Activated CD4-positive, alpha-beta T cell treated with anti-CD3 and anti-CD28 coated beads, Interleukin-2, amount 50 U/mL, for 4 hours (primary cell): ENCODE data around the gene DPM3.
"Not testable (repeated sequence)": the region's sequence is repeated elsewhere in the genome, so short reads cannot be mapped to it uniquely, and the experiment has no call there.

ENCODE experiments used
- DNase-seq, 2 experiments: peaks; one replicate each; pipeline ENCODE4 v3.0.0-alpha.2; 2020

The DPM3 gene

DNA sequence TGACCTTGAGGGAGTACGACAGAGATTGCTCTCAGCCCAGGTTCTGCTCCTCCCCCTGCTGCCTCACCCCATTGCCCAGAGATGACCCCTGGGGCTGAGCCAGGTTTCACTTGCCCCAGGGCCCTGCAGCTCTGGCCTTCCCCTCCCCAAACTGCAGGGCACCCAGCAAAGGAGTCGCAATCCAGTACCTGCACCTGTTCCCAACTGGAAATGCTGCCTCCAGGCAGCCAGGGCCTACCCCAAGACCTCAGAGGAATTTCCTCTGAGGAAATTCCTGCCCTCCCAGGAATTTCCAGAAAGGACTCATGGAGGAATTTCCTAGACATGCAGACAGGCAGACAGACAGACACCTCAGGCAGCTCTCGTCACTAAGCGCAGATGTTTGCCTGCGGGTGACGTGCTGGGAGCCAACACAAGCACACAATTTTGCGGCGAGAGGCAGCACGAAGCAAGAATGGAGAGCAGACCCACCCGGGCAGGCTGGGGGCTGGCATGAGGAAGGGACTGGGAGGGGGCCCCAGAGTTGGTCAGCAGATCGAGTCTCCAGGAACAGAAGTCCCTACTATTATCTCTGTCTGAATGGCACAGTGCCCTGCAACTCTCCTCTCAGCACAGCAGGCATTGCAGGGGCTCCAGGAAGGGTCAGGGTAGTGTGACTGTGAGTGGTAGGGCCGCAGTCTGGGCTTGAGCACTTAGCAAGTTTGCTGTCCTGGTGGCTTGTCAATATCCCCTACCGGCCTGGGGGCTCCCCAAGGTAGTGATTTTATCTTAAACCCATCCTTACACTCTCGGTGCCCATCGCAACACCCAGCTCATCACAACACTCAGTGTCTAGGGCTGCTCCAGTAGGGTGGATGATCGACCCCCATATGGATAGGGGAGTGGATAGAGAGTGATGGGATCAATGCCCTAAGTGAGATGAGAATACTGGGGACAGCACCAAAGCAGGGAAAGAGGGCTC lies 15.5 kb downstream of the DPM3 start:
- DNase-seq: no peak

GRCh38 chr1:155123801-155124200 lies 16.5 kb downstream of the DPM3 start:
- no peak for DNase-seq

DNA sequence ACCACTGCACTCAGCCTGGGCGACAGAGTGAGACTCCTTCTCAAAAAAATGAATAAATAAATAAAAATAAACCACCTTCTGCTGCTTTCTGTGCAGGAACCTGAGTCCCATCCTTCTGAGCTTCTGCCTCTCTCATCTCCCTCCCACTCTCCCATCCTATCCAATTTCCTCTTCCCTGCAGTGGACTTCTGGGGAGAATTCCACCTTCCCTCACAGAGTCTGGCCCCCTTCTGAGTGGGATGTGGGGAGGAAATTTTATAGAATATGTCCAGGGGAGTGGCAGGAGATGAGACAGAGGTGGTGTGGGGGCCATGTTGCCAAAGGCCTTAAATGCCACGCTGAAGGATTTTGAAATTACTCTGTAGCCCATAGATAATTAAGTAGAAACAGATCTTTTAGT lies 18.0 kb downstream of the DPM3 start:
- no peak for DNase-seq

DNA sequence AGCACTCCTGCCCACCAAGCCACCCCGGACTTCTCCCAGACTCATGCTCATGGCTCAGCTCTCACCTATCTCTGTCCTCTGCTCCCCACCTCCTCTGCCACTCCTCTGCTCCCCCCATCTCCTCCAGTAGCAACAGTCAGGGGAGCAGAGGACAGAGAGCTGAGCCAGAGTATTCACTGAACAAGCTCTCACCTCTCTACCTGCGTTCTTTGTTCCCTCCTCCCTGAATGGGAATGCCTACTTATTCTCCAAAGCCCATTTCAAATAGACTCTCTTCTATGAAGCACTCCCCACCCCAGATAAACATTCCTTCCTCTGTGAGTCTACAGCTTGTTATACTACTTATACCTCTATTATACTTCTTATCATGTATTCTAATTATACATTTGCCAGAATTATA lies 19.1 kb downstream of the DPM3 start:
- DNase-seq: no peak

DNA sequence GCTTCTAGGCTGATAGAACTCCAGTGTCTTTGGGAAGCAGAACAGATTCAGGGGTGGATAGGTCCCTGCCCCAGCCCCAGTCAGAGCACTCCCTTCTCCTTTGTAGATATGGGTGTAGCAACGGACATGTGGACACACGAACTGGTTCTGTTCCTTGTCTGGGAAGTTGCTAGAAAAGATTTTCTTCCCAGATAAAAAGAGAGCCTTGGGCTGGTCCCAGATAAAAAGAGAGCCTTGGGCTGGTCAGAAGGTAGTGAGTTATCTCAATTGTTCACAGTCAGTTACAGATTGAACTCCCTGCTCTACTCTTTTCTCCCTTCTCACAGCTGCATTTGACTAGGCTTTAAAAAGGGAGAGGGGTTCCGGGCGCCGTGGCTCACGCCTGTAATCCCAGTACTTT lies 20.1 kb downstream of the DPM3 start:
- no peak for DNase-seq

DNA sequence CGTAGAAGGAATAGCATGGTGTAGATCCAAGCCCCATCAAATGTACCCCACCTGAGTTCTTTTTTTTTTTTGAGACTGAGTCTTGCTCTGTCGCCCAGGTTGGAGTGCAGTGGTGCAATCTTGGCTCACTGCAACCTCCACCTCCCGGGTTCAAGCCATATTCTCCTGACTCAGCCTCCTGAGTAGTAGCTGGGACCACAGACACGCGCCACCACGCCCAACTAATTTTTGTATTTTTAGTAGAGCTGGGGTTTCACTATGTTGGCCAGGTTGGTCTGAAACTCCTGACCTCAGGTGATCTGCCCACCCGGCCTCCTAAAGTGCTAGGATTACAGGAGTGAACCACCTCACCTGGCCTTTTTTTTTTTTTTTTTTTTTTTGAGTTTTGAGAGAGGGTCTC lies 22.2 kb downstream of the DPM3 start:
- DNase-seq: not testable (repeated sequence)

DNA sequence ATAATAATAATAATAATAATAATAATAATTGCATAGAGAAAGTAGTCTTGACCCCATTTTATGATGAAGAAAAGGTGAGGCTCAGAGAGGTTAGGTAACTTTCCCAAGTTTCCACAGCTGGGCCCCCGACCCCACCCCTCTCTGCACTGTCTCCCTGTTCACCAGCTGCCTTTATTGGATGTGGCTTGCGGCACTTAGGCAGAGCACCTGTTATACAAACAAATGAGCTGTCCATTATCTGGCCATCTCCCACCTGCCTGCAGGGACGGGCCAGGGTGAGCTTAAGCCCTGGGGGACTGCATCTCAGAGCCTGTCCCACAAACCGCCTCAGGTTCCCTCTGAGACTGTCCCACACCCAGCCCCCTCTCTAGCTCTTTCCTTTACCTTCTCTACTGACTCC lies 22.7 kb downstream of the DPM3 start:
- DNase-seq: no peak

DNA sequence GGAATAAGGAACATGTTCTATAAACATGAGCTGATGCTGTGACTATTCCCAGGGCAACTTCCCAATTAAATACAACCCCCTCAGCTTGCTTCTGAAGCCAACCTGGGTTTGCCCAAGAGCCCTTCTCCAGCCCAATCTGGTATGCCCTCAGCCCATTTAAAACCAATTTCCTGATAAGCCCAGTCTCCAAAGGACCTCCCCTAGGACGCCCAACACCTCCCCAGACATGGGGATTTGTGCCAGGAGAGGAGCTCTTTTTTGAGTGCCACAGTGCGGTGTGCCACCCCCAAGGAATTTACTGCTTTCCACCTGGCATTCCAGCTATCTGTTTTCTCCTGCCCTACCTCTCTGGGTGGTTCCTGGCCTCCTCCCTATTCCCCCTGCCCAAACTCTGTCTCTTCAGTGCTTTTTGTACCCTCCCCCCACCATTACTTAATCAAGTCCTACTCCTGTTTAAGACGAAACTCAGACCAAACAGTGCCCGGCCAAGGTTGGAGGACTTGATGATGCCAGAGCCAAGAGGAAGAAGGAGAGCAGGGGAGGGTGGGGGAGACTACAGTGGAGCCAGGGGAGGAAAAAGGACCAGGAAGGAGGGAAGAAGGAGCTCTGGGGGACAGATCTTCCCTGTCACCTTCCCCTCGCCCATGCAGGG lies 24.1 kb downstream of the DPM3 start:
- no peak for DNase-seq

DNA sequence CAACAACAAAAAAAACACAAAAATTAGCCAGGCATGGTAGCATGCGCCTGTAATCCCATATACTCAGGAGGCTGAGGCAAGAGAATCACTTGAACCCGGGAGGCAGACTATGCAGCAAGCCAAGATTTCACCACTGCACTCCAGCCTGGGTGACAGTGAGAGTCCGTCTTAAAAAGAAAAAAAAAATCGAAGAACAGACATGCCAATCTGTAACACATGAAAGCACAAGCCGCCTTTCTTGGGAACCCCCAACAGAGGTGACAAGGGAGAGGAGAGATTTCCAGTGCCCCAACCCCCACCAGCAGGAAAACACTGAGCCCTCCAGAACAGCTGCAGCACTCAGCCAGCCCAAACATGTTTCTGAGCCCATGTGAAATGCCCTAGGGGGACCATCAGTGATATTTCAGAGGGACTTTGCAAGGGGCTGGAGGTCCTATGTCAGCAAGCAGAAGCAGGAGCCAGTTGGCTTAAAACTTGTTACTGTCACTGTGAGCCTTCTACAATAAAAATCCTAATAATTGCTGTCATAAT lies 26.8 kb downstream of the DPM3 start:
- no peak for DNase-seq

GRCh38 chr1:155110826-155111225 lies 29.5 kb downstream of the DPM3 start:
- no peak for DNase-seq

DNA sequence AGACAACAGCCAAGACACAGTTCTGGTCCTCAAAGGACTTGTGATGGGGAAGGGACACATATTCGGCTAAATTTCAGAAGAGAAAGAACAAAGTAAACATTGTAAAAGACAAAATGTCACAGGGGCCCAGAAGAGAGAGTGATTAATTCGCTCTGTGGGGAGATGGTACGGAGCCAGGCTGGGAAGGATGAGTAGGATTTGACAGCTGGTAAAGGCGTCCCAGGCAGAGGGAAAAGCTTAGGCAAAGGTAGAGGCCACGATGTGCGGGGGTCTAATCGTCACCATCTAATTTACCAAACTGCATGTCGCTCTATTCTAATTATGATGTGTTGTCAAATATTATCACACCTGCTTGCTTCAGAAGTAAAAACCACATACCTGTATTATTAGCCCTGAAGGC lies 29.9 kb downstream of the DPM3 start:
- no peak for DNase-seq

DNA sequence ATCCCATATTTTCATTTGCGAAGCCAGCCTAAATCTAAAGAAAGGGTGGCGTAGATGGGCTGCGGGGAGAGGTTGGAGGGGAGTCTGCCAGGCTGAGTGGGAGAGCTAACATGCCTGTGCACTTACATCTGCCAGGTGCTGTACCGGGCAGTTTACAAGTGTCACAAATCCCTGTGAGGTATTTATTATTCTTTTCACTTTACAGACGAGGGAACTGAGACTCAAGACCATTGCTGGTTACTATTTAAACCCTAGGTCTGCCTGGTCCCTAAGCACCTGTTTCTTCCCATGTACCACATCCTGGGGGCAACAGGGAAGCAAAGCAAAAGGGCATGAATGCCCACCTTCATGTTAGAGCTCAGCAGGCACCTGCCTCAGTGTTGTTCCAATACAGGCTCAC lies 32.0 kb downstream of the DPM3 start:
- no peak for DNase-seq

DNA sequence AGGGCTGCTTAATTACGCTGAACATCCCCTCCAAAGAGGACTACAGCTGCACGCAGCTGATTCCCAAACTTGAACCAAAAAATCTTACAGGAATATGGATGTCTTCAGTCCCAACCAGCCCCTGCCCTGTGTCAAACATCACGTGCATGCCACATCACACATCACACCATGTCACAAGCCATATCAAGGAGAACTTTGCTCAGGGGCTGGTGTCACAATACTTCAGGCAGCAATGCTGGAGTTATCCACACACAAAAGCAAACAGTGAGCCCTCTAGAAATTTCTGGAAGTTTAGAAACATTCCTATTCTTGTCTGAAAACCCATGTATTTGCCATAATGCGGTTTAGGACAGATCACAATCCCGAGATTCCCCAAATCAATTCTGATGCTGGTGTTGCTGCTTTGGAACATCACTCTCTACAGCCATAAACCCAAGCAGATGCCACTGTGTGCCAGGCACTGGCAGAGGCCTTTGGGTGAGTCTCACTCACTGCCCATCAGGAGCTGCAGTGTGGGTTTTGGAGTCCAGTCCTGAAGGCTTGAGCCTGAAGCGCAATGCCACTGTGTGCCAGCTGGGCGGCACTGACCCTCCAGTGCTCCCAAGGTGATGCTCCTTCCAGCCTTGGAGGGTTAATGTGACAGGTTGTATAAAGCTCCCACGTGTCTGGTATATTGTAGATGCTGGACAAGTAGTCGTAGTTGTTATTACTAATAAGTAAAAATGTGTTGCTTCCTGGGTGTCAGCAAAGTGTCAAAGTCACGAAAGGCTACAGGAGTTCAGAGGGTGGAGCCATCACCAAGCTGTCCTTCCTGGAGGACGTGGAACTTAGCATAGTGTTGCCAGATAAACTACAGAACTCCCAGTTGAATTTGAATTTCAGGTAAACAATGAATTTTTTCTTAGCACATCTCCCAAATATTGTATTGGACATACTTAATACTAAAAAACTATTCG lies 32.7 kb downstream of the DPM3 start:
- DNase-seq: no peak

- DNase-seq: no peak
Measured at GRCh38 chr1:155106862-155107261, 33.5 kb downstream of the DPM3 start.

DNA sequence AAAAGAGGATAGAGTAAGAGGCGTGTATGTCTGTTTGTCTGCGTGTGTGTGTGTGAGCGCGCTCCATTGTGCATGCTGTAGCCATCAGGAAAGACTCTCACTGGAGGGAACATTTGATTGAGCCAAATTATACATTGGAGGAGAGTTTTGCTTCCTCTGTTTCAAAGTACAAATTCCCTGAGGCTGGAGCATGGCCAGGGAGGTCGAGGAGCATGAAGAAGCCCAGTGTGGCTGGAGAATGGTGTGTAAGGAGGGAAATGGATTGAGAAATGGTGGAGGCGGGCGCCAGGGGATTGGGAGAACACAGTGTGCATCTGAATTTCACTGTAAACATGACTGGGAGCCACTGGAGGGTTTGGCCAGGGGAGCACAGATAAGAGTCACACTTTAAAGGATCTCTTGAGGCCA lies 34.7 kb downstream of the DPM3 start:
- no peak for DNase-seq

DNA sequence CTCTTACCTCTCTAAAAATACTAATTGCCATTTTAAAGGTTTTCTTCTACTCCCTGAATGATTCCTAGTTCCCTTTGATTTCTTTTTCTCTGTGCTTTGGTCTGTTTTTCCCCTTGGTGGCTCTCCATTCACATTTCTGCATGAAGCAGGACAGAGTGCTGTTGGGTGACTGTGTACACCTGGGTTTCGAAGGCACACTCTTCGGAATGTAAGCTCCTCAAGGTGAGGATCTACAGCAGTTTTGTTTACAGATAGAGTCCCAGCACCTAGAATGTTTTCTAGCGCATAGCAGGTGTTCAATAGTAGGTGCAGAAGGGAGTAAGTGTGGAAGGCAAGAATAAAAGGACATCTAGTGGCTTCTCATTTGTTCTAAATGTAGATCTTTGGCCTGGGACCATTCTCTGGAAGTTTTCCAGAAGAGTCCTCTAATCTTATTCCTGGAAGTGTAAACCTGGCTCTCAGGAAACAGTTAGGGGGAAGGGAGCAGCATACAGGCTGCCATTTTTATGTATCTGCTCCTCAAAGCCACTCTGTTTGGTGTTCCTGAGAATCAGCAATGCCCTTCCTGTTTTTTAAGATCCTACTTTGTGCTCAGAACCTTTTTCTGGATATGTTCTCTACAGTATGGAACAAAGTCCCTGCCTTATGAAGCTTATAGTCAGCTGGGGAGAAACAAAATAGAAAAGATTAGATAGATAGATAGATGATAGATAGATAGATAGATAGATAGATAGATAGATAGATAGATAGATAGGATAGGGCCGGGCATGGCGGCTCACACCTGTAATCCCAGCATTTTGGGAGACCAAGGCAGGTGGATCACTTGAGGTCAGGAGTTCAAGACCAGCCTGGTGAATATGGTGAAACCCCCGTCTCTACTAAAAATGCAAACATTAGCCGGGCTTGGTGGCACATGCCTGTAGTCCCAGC lies 35.5 kb downstream of the DPM3 start:
- DNase-seq: no peak

DNA sequence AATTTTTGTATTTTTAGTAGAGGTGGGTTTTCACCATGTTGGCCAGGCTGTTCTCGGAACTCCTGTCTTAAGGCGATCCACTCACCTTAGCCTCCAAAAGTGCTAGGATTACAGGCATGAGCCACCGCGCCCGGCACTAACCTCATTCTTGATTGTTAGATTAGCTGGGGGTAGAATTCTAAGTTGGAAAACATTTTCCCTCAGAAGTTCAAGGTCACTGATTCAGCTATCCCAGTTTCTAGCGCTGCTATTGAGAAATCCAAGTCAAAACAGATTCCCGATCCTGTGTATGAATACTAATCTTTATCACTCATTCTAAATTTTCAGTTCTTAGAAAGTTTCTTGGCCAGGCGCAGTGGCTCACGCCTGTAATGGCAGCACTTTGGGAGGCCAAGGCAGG lies 37.0 kb downstream of the DPM3 start:
- DNase-seq: no peak

DNA sequence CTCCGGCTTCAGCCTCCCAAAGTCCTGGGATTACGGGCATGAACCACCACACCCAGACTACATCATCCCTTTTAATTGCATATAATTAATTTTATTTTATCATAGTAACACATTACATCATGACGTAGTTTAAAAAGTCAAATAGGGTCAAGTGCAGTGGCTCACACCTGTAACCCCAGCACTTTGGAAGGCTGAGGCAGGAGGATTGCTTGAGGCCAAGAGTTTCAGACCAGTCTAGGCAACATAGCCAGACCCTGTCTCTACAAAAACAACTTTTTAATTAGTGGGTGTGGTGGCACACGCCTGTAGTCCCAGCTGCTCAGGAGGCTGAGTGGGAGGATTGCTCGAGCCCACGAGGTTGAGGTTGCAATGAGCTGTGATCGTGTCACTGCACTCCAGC lies 41.0 kb downstream of the DPM3 start:
- no peak for DNase-seq

- no peak for DNase-seq
Measured at GRCh38 chr1:155094622-155094948, 45.7 kb downstream of the DPM3 start.

GRCh38 chr1:155093911-155094621 lies 46.3 kb downstream of the DPM3 start:
- no peak for DNase-seq

DNA sequence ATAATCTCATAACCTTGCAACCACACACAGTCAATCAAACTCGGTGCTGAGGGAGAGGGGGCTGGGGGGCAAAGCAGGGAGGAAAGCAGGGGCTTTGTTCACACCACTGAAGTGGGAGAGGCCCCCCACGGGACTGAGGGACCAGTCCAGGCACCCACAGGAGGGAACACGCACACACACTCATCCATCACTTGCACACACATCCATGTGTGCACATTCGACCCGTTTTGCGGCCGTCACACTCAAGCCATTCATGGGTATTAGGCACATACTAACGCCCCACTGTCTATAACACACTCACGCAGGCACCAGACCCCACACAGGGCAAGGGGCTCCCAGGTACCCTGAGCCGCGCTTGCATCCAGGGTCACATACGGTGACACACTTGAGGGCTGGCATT lies 47.7 kb downstream of the DPM3 start:
- no peak for DNase-seq
